Tibial artery (tissue), 4 donors: ENCODE data around the gene PNPLA7.
"Not testable (repeated sequence)": the region's sequence is repeated elsewhere in the genome, so short reads cannot be mapped to it uniquely, and the experiment has no call there.

ENCODE experiments used
- DNase-seq, 2 donors: peaks; one replicate each; pipeline ENCODE4 v3.0.0-alpha.2; 2019
- H3K27ac ChIP-seq, 2 donors: fragments of 200-600 bp; sonication (generic) in 1 of 2; 1 replicate in 1 of 2; 2 replicates in 1 of 2; pipeline ENCODE4 v1.5.1; 2018 to 2019; ENCODE audit warnings: mild to moderate bottlenecking in 1 of 2
- H3K27me3 ChIP-seq, 2 donors: fragments of 200-600 bp; sonication (generic) in 1 of 2; one replicate each; pipeline versions ENCODE4 v1.5.1 to v1.6.0; 2016 to 2019
- H3K36me3 ChIP-seq, 3 donors: fragments of 200-600 bp; sonication (generic) in 2 of 3; one replicate each; pipeline ENCODE4 v1.5.1; 2016 to 2019; ENCODE audit warnings: mild to moderate bottlenecking in 2 of 3
- H3K4me1 ChIP-seq, 4 donors: fragments of 200-600 bp; sonication (generic) in 2 of 4; 1 replicate in 3 of 4; 2 replicates in 1 of 4; pipeline ENCODE4 v1.5.1; 2016 to 2019
- H3K4me3 ChIP-seq, 2 donors: fragments of 200-600 bp; sonication (generic) in 1 of 2; 1 replicate in 1 of 2; 2 replicates in 1 of 2; pipeline ENCODE4 v1.5.1; 2018 to 2019; ENCODE audit warnings: mild to moderate bottlenecking in 2 of 2
- H3K9me3 ChIP-seq, 3 donors: fragments of 200-600 bp; sonication (generic) in 1 of 3; one replicate each; pipeline ENCODE4 v1.5.1; 2016 to 2019
- CTCF ChIP-seq, 2 experiments: fragments of 200-600 bp in 1 of 2; fragments of 450-650 bp in 1 of 2; IDR thresholded peaks; one replicate each; pipeline ENCODE4 v1.5.1; 2017 to 2019; ENCODE audit warnings: antibody characterized with exemption in 2 of 2, mild to moderate bottlenecking in 1 of 2, moderate library complexity in 1 of 2
- intact Hi-C: fragments of 100-400 bp; cut with DNase I; formaldehyde crosslinking; loops from one replicate; pipeline ENCODE4 v1.15.0; 2023; ENCODE audit warnings: low total_unique reads

PNPLA7 gene

GRCh38 chr9:137574192-137574591, 24.0 kb upstream of the PNPLA7 start:
- intact Hi-C loops, result no loop called here
- DNase-seq, result no peak
- Histone ChIP-seq H3K36me3 (peaks cover 26 to 47% (median 44%) of the 10 kb centered on the region in 3 donors), H3K27me3 (no peaks in the 10 kb centered on the region), H3K9me3 (no peaks in the 10 kb centered on the region), H3K4me3 (no peak overlapping the region), H3K4me1 (peaks cover 0 to 28% (median 17%) of the 10 kb centered on the region in 4 donors), H3K27ac (no peak overlapping the region)
- TF ChIP-seq CTCF (IDR thresholded peaks at IDR 0.05), result no peak

- H3K36me3 ChIP-seq, result peaks cover 20 to 50% (median 35%) of the 10 kb centered on the region in 3 donors
- H3K27me3 ChIP-seq, result no peaks in the 10 kb centered on the region
- no peak for TF ChIP-seq CTCF (IDR thresholded peaks at IDR 0.05)
- H3K27ac ChIP-seq, result no peak overlapping the region
- no peak for DNase-seq
- no peak overlapping the region for H3K4me3 ChIP-seq
- intact Hi-C loops, result no loop called here
- H3K9me3 ChIP-seq, result no peaks in the 10 kb centered on the region
- no peaks in the 10 kb centered on the region for H3K4me1 ChIP-seq
Observed at GRCh38 chr9:137570566-137570965, 20.4 kb upstream of the PNPLA7 start.

GRCh38 chr9:137569609-137570203, 19.5 kb upstream of the PNPLA7 start:
- Histone ChIP-seq H3K9me3 (no peaks in the 10 kb centered on the region), H3K27me3 (no peaks in the 10 kb centered on the region), H3K36me3 (peaks cover 13 to 45% (median 29%) of the 10 kb centered on the region in 3 donors), H3K4me3 (no peak overlapping the region), H3K4me1 (no peaks in the 10 kb centered on the region), H3K27ac (no peak overlapping the region)
- no peak for DNase-seq
- intact Hi-C loops, result no loop called here
- no peak for TF ChIP-seq CTCF (IDR thresholded peaks at IDR 0.05)

- H3K27me3 ChIP-seq, H3K4me1 ChIP-seq, DNase-seq, intact Hi-C loops, H3K9me3 ChIP-seq, H3K27ac ChIP-seq, H3K4me3 ChIP-seq: not testable (repeated sequence)
- H3K36me3 ChIP-seq, result peaks cover 25 to 45% (median 30%) of the 10 kb centered on the region in 3 donors
Observed at GRCh38 chr9:137568445-137568844, 18.2 kb upstream of the PNPLA7 start.

DNA sequence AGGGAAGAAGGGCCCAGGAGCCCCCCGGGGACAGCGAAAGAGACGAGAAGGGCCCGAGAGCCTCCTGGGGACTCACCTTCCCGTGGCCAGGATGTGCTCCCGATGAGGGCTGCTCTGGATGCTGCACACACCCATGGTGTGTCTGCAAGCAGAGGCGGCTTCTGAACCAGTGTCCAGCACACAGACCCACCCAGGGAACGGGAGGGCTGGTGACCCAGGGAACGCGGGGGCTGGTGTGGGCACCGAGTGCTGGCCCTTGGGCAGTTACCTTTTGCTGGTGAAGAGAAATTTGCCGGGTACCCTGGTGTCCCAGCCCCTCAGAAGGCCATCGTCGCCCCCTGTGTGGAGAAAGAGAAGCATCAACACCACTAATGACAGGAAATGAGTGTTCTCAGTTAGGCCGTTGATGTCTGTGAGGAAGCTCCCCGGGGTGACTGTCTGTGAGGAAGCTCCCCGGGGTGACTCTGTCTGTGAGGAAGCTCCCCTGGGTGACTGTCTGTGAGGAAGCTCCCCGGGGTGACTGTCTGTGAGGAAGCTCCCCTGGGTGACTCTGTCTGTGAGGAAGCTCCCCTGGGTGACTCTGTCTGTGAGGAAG, 14.7 kb upstream of the PNPLA7 start:
- H3K36me3 ChIP-seq, result peaks cover 19 to 51% (median 26%) of the 10 kb centered on the region in 3 donors
- TF ChIP-seq CTCF (IDR thresholded peaks at IDR 0.05), result no peak
- H3K4me3 ChIP-seq, result no peak overlapping the region
- no peaks in the 10 kb centered on the region for H3K4me1 ChIP-seq
- no peak for DNase-seq
- no peak overlapping the region for H3K27ac ChIP-seq
- no peaks in the 10 kb centered on the region for H3K27me3 ChIP-seq
- H3K9me3 ChIP-seq, result no peaks in the 10 kb centered on the region
- intact Hi-C loops, result no loop called here

DNA sequence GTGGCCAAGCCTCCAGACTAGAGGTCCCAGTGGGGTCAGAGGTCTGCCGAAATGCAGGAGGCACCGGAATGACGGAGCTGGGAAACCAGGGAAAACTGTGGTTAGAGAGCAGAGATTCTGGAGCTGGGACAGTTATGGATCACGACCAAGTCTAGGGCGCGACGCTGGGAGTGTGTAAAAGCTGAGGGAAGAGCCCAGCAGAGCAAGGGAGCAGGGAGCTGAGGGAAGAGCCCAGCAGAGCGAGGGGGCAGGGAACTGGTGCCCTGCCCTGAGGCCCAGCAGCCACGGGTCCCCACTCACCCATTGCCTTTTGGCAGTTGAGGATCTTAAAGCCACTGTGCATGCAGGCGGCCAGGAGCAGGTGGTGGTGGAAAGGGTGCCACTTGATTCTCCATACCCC, 13.9 kb upstream of the PNPLA7 start:
- no peak for TF ChIP-seq CTCF (IDR thresholded peaks at IDR 0.05)
- Histone ChIP-seq H3K4me1 (no peaks in the 10 kb centered on the region), H3K9me3 (no peaks in the 10 kb centered on the region), H3K27ac (no peak overlapping the region), H3K27me3 (no peaks in the 10 kb centered on the region), H3K36me3 (peaks cover 19 to 58% (median 29%) of the 10 kb centered on the region in 3 donors), H3K4me3 (no peak overlapping the region)
- intact Hi-C loops, result no loop called here
- DNase-seq, result no peak
